ENCODE data around the gene SHH.
"Not testable (repeated sequence)": the region's sequence is repeated elsewhere in the genome, so short reads cannot be mapped to it uniquely, and the experiment has no call there.

Gene SHH

DNA sequence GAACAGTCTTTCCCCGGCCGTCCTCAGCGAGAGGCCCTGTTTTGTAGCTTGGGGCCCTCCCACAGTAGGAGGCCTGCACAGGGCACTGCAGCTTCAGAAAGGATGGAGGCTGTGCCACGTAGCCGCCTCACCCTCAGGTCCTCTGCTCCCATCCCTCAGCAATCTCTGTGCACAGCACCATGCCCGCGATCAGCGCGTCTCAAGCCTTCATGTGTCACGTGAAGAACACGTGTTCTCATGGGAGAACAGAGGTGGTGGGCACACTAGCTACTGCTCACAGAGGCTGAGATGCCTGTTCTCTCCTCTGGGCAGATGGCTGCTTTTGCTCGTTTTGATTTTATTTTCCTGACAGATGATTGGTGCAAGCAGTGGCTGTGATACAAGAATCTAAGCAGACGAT, 8.5 kb upstream of the SHH start:
- DNase-seq: no peak

DNA sequence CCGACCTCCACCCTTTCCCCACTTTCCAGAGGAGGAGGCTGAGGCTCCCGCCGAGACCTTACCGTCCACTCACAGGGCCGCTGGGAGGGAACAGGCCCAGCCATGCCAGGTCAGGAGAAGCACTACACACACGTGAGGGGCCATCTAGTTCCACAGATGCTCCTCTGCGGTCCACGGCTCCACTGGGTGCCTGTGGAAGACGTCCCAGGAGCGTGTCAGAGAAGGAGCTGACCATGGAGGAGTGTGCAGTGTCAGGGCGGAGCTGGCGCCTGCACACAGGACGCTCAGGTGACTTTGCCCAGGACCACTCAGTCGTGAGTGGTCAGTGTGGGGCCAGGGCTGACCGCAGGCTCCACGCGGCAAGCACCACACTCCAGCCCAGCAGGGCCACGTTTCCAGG, 8.0 kb upstream of the SHH start:
- DNase-seq: no peak

DNA sequence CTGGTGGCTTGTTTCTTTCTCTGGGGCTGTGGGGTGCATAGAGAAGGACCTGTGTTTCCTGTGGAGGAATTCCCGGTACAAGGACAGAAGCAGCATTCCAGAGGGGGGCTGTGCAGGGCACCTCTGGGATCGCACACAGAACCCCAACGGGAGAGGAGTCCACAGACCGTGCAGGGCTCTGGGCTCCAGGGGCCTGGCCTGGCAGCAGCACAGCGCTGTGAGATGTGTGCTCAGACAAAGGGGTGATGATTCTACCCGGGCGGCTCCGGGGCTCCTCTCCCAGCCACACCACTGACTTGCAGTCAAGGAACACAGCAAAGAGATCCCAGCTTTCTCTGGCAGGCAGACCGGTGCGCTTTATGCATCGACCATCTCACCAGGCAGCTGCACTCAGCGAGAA, 6.9 kb upstream of the SHH start:
- no peak for DNase-seq

DNA sequence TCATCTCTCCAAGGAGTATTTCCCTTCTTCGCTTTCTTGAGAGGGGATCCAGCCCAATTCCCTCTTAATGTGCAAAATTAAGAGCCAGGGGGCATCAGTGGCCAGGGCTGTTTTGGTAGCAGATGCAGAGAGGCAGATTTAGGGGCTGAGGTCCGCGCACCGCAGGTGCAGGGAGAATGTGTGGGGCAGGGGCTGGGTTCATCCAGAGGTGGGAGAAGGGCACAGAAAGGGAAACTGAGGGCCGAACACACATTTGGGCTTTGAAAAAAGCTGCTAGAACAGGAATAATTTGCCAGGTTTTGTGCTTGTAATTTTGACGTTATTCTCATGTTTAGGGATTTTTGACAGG, 6.5 kb upstream of the SHH start:
- no peak for DNase-seq

DNA sequence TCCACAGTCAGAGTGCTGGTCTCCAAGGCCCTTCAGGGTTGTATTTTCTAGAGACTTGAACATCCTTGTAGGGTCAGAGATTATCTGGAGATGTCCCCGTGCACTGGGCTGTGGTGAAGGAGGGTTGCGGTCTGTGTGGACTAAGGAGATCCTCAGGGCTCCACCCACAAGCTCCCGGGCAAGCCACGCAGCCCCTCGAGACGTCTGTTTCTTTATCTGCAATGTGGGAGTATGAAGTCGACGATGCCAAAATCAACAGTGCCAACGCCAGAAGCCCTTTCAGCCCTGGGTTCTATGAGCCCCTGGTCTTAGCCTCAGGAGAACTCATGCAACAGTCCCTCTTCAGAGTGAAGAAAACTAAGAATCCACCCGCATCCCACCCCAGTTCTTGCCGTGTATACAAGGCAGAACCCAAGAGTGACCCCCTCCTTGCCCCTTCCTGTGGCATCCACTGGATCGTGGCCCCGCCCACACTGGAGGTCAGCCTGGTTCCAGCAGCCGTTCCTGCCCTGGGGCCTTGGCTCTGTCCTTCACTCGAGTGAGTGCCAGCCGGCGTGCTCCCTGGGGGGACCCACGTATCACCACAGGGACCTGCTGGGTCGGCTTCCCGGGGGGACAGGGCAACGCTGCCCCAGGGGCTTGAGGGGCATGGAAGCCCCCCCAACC, 6.0 kb upstream of the SHH start:
- DNase-seq: no peak

DNA sequence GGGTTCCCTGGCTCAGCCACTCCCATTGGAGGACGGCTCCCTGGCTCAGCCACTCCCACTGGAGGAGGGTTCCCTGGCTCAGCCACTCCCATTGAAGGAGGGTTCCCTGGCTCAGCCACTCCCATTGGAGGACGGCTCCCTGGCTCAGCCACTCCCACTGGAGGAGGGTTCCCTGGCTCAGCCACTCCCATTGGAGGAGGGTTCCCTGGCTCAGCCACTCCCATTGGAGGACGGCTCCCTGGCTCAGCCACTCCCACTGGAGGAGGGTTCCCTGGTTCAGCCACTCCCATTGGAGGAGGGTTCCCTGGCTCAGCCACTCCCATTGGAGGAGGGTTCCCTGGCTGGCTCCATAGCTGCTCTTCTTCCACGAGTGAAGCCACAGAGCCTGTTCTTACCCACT, 5.3 kb upstream of the SHH start:
- not testable (repeated sequence) for DNase-seq

DNA sequence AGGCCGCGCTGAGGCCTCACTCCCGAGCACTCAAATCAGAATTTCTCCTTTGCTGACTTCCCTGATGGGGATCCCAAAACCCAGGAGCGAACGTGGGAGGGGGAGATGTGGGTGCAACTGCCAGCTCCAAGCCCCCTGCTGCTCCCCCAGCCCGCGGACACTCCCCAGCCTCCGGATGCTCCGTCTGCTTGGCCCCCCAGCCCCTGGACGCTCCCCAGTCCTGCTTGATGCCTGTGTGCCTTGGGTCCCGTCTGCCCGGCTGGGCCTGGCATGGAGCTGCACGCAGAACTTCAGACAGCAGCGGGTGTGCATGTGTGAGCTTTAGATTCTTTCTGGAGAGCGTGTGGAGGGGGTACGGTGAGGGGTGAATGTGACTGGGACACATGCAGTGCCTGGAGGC, 4.7 kb upstream of the SHH start:
- DNase-seq: no peak

DNA sequence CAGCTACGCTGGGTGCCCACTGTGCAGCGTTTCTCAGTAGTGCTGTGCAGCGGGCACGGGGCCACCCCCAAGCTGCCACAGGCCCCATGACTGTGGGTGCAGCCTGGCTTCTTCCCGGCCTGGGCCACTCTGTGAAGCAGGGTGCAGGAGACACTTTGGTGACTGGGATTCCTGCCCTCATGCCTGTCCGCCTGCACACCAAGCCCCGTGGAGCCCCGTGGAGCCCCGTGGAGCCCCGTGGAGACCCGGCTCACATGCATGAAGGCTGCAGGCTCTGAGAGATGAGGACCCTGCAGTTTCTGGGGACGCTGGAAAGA, 3.9 kb upstream of the SHH start:
- DNase-seq: no peak

DNA sequence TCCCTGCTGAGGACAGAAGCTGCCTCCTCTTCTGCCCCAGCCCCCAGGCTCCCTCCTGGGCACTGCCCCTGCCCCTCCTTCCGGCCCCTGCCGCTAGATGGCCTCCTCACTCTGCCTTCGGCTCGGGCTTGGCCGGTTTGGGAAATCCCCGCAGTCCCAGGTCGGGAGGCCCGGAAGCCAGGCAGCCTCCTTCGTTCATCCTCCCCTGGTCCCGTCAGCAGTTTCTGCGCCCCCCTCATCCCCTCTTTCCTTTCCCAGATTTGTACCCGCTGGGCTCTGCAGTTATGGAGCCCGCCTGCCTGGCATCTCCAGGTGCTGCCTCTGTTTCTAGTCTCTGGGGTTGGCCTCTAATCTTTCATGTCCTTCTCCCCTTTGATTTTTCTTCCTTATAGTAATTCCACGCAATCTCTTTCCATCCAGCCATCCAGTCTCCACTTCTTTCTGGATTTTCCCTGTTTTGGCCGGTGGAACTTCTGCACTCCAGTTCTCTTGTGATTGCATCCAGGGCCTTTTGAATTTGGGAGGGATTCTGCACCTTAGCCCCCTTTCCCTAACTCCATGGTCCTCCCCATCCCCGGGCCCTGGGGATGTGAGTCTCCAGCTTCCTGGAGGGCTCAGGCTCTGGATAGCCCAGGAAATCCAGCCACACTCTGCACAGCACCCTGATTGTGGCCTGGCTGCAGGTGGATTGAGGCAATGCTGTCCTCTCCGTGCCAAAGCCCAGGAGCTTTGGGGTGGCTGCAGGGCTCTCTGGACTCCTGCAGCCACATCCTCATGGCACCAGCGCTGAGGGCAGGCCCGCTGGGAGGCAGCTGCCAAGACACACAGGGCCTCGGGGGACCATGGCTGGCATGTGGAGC, 3.3 kb upstream of the SHH start:
- peak in 21 of 56 donors; percentile 2 to 53 (median 19) for DNase-seq

DNA sequence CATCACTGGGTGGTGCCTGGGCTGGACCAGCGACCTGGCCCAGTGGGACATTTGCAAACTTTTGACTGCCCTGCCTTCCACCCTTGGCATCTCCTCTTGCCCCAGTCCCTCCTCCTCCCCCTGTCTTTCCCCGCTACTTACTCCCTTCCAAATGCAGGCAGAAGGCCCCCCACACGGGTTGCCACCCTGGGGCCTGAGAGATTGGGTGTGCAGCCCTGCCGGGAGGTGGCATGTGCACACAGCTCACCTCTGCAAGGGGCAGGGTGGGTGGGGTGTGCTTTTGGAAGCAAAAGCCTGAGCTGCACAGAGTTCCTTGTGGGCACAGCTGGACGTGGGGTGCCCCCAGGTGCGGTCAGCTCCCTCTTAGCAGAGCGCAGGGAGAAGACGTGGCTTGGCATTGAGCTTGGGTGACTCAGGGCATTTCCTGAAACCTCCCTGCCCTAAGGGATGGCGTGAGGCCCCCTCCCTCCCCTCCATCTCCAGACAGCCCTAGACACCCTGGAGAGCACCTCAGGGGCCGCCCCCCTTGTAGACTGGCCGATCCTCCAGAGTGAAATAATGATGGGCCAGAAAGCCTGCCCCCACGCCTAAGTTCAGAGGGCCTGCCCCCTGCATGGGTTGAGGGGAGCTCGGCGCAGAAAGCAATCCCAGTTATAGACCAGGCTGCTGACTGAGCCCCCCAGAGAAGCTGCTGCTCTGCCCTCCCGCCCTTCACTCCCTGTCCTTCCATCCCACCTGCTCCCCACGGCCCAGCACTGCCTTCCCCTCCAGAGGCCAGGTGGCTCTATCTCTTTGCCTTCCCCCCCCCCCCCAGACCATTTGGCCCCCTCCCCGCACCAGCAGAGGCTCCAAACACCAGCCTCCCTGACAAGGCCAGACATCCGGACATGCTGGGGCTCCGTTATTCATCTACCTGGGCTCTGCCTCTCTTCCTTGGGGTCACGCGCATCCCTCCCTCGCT, 2.3 kb upstream of the SHH start:
- DNase-seq: no peak

DNA sequence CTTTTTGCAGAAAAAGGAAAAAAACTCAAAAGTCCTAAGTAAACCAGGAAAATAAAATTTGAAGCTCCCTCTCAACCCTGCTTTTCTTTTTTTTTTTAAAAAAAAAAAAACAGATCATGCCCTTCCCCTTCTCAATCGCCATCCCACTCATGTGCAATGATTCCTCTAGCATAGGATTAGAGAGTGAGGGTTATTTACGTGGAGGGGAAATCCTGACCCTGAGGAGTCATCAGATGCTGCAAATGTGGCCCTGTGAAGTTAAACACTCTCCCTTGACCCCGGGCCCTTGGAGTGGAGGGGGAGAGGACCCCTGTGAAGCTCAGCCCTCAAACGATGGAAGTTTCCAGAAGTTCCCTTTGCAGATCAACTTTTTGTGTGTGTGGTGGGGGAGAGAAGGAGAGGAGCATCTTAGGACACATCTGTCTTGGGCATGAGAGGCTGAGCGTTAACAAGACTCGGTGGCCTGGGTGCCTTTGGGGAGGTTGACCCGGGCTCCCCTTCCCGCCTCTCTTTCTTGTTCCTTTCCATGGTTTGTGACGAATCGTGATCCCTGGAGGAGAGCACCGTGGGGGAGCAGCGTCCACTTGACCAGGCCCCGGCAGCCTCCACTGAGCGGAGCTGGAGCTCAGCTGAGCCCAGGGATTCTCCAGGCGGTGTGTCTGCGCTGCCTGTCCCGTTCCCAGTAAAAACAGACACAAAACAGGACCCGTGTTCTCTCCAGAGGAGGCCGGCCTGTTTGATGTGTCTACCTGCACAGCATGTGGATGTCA, 1.5 kb upstream of the SHH start:
- DNase-seq: no peak

DNA sequence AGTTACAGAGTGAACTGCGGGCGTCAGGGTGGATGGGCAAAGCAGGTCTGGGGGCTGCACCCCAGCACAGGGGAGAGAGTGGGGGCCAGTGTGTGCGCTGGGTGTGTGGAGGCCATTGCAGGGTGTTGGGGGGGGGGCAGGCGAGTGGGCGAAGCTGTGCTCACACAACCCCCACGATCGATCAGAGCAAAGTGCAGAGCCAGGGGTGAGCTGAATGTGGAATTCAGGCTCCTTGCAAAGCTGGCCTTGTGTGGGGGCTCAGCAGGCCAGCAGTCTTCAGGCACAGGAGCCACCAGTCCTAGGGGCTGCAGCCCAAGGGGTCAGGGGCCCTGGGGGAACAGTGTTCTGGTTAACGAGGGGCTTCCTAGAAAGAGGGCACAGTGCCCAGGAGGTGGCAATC, 862 bp upstream of the SHH start:
- no peak for DNase-seq

DNA sequence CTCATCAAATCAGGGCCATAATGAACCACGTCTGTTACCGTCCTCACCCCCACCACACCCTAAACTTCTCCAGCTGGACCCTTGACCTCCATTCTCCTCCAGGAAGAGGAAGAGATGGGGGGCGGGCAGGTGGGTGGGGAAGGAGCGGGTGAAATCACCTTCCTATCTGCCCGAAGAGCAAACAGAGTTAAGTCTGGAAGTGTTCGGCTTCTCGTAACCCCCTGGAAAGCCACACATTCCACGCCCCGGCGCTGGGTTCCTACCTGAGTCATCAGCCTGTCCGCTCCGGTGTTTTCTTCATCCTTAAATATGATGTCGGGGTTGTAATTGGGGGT, 736 bp downstream of the SHH start:
- DNase-seq: no peak

DNA sequence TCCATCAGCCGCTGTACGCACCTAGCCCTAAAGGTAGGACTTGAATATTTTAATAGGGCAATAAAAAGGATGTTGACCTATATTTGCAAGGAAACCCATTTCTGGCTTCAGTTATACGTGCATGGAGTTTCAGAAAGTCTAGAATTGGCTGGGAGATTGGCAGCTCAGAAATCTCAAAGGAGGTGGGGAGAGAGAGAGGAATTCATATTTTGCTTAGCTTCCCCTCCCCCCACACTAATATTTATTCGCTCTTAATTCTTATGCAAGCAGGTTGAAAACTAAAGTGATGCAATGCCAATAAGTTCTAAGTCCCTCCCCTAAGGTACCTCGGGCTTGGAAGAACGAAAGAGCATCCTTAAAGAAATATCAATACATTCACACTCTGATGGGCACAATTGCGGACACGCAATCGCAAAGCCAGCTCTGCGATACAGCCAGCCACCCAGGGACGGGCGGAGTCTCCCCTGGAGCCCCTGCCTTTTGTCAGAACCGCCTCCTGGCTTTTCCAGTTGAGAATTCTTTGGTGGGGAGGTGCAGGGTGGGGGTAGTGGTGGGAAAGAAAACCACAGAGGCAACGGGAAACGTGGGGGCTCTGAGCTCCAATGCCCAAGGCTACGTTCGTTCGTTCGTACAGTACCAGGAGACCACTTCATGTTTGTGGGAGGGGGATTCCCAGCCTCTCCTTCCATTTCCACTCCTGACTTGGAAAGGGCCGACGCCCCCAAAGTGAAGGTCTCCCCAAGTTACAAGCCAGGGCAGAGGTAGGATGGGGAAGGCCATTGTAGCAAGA, 1.3 kb downstream of the SHH start:
- DNase-seq: no peak

DNA sequence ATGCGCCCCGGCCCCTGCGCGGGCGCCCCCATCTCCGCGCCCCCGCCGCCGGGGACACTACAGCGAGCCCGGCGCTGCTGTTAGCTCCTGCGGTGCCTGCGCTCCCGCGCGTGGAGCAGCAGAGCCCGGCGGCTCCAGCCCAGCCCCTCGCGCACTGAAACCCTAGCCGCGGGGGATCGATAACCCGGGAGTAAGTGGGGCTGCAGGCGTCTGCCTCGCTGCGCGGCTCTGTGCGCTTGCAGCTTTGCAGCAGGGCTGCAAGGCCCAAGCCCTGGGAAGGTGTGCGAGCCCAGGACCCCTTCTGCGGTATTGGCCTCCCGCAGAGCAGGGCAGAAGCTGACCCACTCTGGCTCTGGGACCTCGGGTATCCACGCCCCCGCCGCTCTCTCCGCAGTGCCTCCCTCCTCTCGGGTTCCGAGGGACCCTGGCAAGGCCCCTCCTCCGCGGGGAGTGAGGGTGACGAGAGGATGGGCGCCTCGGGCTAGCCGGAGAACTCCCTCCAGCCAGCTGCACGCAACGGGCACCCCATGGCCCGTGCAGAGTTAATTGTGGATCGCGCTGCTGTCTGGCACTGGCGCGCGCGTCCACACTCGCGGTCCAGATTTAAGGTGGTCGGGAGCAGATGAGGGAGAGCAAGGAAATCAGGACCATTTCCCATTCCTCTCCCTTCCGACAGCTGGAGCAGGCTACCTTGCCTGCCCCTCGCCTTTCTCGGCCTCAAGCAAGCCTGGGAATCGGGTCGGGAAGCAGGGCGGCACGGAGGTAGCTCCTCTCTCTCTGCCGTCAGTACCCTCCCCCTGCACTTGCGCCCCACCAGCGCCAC, 2.1 kb downstream of the SHH start:
- DNase-seq: peak in 2 of 56 donors; percentile 19 to 31

DNA sequence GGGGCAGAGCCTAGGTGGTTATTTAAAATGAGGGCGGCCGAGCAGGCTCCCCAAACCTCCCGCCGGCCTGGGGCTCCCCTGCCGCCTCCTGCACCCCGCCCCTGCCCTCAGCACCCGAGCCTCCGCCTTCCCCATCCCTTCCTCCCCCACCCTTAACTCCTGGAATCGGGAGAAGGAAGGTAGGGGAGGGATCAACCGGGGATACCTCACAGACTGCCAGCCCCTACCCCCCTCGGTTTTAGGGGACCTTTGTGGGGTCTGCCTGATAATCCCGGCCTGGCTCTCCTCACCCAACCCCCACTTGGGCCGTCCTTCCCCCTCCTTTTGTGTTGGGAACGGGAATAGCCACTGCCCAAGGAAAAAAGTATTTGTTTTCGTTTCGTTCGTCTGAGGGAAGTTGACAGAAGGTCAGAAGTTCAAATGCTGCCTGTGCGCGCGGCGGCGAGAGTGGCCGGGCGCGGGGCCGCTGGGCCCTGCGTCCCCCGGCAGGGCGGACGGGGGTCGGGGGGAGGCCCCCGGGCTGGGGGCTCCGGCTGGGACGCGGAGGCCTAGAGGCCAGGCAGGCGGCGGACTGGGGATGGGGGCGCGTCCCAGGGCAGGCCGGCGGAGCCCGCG, 2.8 kb downstream of the SHH start:
- no peak for DNase-seq

DNA sequence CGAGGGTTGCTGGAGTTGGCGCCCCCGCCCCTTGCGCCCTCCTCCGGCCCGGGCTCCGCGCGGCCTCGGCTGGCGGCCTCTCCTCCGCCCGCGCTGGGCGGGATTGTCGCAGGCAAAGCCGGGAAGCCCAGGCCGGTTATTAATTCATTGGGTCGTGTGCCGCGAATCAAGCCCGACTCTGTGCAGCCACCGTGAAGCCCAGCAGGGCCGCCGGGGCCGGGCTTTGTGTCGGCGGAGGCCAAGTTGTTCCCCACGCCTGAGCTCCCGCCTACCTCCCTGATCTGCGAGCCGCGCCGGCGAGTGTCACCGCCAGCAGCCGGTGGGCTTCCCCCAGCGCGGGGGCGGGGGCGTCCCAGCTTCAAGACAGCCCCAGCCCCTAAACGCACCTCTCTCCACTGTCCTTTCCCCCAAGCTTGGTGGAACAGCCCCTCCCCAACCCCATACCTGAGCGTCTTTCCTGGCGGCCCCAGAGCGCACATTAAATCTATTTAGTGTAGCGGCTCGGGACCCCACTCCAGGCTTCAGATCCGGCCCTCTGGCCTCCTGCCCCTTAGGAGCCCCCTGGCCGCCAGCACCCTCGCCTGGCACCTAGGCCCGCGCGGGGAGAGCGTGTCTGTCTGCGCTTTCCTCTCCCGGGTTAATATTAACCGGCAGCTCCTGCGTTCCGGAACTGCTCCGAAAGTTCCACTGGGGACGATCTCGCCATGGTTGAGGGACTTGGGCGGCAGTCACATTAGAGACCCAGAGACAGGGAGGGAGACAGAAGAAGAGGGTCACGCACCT, 3.5 kb downstream of the SHH start:
- DNase-seq: no peak

DNA sequence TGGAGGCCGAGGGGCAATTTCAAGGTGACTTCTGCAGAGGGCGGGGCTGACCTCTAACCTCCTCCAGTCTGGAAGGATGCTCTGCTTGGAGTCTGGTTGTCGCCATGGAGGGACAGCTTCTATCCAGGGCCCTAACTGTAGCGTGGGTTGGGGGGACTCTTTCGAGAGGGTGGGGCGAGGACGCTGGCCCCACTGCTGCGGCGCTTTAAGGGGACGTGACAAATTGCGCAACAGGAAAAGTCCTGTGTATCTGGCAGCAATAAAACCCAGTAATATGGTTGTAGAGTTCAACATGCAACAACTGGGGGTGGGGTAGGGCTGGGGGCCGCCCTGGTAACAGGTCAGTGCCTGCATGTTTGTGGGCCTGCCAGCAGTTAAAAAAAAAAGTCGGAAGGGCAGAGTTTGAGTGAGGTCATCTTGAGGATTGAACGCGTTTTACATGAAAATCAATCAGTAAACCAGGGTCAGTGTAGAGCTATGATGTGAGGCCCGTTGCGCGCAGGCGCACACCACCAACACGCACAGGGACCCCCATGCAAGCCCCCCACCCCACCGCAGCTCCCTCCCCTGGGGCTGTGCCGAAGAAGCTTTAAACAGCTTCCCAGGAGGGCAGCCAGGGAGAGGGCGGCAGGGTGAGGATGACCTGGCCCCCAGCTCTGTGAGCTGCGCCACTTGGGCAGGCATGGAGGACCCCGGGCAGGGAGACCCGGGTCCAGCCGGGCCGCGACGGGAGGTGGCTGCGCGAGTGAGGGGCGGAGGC, 4.3 kb downstream of the SHH start:
- DNase-seq: no peak
